HG03025 (cell line): ENCODE measurements around the gene MRPL46.
"Not testable (repeated sequence)": the region's sequence is repeated elsewhere in the genome, so short reads cannot be mapped to it uniquely, and the experiment has no call there.

Experiments used
- ATAC-seq: cut with Tn5 transposase; IDR thresholded peaks from one replicate; pipeline ENCODE4 v1.9.1; 2021; ENCODE audit warnings: mild to moderate bottlenecking, moderate library complexity; ENCODE audit not compliant: unreplicated experiment, low FRiP score

MRPL46 gene

GRCh38 chr15:88480981-88481380 lies 13.8 kb upstream of the MRPL46 start:
- ATAC-seq = no peak

- ATAC-seq = no peak
These were observed 12.0 kb upstream of the MRPL46 start for GRCh38 chr15:88479169-88479568.

- no peak for ATAC-seq
These were observed 10.7 kb upstream of the MRPL46 start for GRCh38 chr15:88477904-88478303.

- no peak for ATAC-seq
These were observed 9.9 kb upstream of the MRPL46 start for GRCh38 chr15:88477126-88477525.

- no peak for ATAC-seq
These were observed 9.5 kb upstream of the MRPL46 start for GRCh38 chr15:88476635-88477060.

- ATAC-seq = not testable (repeated sequence)
These were observed 6.6 kb upstream of the MRPL46 start for GRCh38 chr15:88473661-88474293.

GRCh38 chr15:88472225-88472624 lies 5.0 kb upstream of the MRPL46 start:
- no peak for ATAC-seq

- ATAC-seq = no peak
These were observed 3.6 kb upstream of the MRPL46 start for GRCh38 chr15:88470625-88471372.

- ATAC-seq = no peak
These were observed 2.1 kb upstream of the MRPL46 start for GRCh38 chr15:88469321-88469720.

- ATAC-seq = not testable (repeated sequence)
These were observed 1.5 kb upstream of the MRPL46 start for GRCh38 chr15:88468721-88469120.

- ATAC-seq = peak; percentile 23
These were observed 844 bp upstream of the MRPL46 start for GRCh38 chr15:88467935-88468528.

GRCh38 chr15:88465633-88466224 lies 1.5 kb downstream of the MRPL46 start:
- no peak for ATAC-seq

GRCh38 chr15:88463870-88464532 lies 3.2 kb downstream of the MRPL46 start:
- no peak for ATAC-seq

- ATAC-seq = no peak
These were observed 10.5 kb downstream of the MRPL46 start for GRCh38 chr15:88456733-88457132.

- ATAC-seq = no peak
These were observed 12.0 kb downstream of the MRPL46 start for GRCh38 chr15:88454867-88455810.

- ATAC-seq = no peak
These were observed 13.0 kb downstream of the MRPL46 start for GRCh38 chr15:88454236-88454635.

GRCh38 chr15:88453651-88454050 lies 13.5 kb downstream of the MRPL46 start:
- no peak for ATAC-seq

GRCh38 chr15:88450125-88450798 lies 16.9 kb downstream of the MRPL46 start:
- ATAC-seq = no peak

GRCh38 chr15:88449581-88449980 lies 17.6 kb downstream of the MRPL46 start:
- no peak for ATAC-seq
